ENCODE data around the gene TMEM87B. TPM values are rescaled to one million over a fixed set of nuclear protein-coding genes. Genes with fewer than 3 reads are reported as not detected.
A peak's percentile ranks its signal among the peaks of the same experiment; 100 is the strongest.

Gene TMEM87B
- total and polyA plus RNA-seq, 10 of the 15 experiments (the other 5 are each of a cell fraction or from before 2014, with no cell fraction given) = 5.7 to 20.6 (median 12.3) TPM

DNA sequence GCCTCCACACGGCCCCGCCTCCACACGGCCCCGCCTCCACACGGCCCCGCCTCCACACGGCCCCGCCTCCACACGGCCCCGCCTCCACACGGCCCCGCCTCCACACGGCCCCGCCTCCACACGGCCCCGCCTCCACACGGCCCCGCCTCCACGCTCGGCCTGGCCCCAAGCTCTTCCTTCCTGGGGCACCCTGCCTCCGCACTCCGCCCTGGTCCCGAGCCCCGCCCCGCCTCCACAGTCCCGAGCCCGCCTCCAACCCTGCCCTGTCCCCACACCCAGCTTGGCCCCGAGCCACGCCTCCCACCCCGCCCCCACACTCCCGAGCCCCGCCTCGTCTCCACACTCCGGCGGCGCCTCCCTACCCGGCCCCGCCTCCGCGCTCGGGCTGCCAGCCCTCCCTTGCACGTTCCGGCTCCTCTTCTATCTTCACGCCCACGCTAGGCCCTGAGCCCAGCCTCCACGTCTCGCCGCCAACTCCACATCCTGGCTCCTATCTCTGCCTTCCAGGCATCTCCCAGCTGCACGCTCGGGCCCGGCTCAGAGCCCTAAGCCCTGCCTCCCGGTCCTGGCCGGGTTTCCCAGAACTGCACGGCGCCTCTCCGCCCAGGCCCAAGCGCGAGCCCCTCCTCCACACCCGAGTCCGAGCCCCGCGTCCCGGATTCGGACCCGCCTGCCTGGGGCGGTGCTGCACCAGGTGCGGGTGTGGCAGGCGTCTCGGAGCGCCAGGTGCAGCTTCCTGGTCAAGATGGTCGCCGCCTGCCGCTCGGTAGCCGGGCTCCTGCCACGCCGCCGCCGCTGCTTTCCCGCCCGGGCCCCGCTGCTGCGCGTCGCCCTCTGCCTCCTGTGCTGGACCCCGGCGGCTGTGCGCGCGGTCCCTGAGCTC, at the start of gene TMEM87B (continued):
- TF ChIP-seq ZBTB40 (IDR thresholded peaks at IDR 0.05; ENCODE audit: borderline replicate concordance) (no peak), ESRRA (IDR thresholded peaks at IDR 0.05; ENCODE audit: low read length) (no peak), ZNF24 (IDR thresholded peaks at IDR 0.05) (no peak), EGR1 (IDR thresholded peaks at IDR 0.05; ENCODE audit: borderline replicate concordance in 1 of 2, low read depth in 2 of 2, low read length in 2 of 2) (peak; percentile 68 to 99), SUZ12 (IDR thresholded peaks at IDR 0.05; ENCODE audit: unreplicated experiment) (no peak), SIX5 (IDR thresholded peaks at IDR 0.05; ENCODE audit: low read depth, low read length, severe bottlenecking) (no peak), FOXK2 (IDR thresholded peaks at IDR 0.05) (no peak), SMC3 (IDR thresholded peaks at IDR 0.05; ENCODE audit: borderline replicate concordance, low read length) (no peak), ZNF622 (IDR thresholded peaks at IDR 0.05) (no peak), IKZF1 (conservative IDR thresholded peaks at IDR 0.05) (peak; percentile 86), CBX5 (IDR thresholded peaks at IDR 0.05; ENCODE audit: low read depth) (no peak), BCL11A (IDR thresholded peaks at IDR 0.05; ENCODE audit: low read depth, low read length) (no peak), GATAD2B (conservative IDR thresholded peaks at IDR 0.05; ENCODE audit: low read depth) (peak; percentile 82; the same call in 1 of the 2 replicates), BRCA1 (IDR thresholded peaks at IDR 0.05; ENCODE audit: low read depth, low read length) (no peak), SREBF2 (IDR thresholded peaks at IDR 0.05; ENCODE audit: low read length) (no peak)
- TF ChIP-seq, protein P1, sequence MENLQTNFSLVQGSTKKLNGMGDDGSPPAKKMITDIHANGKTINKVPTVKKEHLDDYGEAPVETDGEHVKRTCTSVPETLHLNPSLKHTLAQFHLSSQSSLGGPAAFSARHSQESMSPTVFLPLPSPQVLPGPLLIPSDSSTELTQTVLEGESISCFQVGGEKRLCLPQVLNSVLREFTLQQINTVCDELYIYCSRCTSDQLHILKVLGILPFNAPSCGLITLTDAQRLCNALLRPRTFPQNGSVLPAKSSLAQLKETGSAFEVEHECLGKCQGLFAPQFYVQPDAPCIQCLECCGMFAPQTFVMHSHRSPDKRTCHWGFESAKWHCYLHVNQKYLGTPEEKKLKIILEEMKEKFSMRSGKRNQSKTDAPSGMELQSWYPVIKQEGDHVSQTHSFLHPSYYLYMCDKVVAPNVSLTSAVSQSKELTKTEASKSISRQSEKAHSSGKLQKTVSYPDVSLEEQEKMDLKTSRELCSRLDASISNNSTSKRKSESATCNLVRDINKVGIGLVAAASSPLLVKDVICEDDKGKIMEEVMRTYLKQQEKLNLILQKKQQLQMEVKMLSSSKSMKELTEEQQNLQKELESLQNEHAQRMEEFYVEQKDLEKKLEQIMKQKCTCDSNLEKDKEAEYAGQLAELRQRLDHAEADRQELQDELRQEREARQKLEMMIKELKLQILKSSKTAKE (IDR thresholded peaks at IDR 0.05; ENCODE audit: low read depth, poor library complexity, severe bottlenecking) = no peak
- TF ChIP-seq, protein P2, sequence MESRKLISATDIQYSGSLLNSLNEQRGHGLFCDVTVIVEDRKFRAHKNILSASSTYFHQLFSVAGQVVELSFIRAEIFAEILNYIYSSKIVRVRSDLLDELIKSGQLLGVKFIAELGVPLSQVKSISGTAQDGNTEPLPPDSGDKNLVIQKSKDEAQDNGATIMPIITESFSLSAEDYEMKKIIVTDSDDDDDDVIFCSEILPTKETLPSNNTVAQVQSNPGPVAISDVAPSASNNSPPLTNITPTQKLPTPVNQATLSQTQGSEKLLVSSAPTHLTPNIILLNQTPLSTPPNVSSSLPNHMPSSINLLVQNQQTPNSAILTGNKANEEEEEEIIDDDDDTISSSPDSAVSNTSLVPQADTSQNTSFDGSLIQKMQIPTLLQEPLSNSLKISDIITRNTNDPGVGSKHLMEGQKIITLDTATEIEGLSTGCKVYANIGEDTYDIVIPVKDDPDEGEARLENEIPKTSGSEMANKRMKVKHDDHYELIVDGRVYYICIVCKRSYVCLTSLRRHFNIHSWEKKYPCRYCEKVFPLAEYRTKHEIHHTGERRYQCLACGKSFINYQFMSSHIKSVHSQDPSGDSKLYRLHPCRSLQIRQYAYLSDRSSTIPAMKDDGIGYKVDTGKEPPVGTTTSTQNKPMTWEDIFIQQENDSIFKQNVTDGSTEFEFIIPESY (IDR thresholded peaks at IDR 0.05) = no peak
- TF ChIP-seq, protein P3, sequence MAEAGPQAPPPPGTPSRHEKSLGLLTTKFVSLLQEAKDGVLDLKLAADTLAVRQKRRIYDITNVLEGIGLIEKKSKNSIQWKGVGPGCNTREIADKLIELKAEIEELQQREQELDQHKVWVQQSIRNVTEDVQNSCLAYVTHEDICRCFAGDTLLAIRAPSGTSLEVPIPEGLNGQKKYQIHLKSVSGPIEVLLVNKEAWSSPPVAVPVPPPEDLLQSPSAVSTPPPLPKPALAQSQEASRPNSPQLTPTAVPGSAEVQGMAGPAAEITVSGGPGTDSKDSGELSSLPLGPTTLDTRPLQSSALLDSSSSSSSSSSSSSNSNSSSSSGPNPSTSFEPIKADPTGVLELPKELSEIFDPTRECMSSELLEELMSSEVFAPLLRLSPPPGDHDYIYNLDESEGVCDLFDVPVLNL (IDR thresholded peaks at IDR 0.05; ENCODE audit: low read depth, low read length) = no peak
- TF ChIP-seq, protein P4, sequence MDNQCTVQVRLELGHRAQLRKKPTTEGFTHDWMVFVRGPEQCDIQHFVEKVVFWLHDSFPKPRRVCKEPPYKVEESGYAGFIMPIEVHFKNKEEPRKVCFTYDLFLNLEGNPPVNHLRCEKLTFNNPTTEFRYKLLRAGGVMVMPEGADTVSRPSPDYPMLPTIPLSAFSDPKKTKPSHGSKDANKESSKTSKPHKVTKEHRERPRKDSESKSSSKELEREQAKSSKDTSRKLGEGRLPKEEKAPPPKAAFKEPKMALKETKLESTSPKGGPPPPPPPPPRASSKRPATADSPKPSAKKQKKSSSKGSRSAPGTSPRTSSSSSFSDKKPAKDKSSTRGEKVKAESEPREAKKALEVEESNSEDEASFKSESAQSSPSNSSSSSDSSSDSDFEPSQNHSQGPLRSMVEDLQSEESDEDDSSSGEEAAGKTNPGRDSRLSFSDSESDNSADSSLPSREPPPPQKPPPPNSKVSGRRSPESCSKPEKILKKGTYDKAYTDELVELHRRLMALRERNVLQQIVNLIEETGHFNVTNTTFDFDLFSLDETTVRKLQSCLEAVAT (IDR thresholded peaks at IDR 0.05) = peak; percentile 67
